NCI-H187 treated with DMSO at 0.1 percent for 48 hours (cell line): ENCODE data around the gene HTT.
"Not testable (repeated sequence)": the region's sequence is repeated elsewhere in the genome, so short reads cannot be mapped to it uniquely, and the experiment has no call there.

Source experiments
- DNase-seq: peaks from one replicate; lab custom pipeline; 2025; lab: John Stamatoyannopoulos, UW

The HTT gene

GRCh38 chr4:3046162-3046561, 28.3 kb upstream of the HTT start:
- DNase-seq, result no peak

GRCh38 chr4:3046623-3047022, 27.9 kb upstream of the HTT start:
- no peak for DNase-seq

- DNase-seq, result peak; percentile 38
Measured at GRCh38 chr4:3047464-3048286, 26.8 kb upstream of the HTT start.

GRCh38 chr4:3051141-3051897, 23.2 kb upstream of the HTT start:
- DNase-seq, result not testable (repeated sequence)

- no peak for DNase-seq
Measured at GRCh38 chr4:3054169-3054759, 20.2 kb upstream of the HTT start.

- DNase-seq, result no peak
Measured at GRCh38 chr4:3059943-3060342, 14.5 kb upstream of the HTT start.

GRCh38 chr4:3060946-3061345, 13.5 kb upstream of the HTT start:
- DNase-seq, result no peak

- DNase-seq, result no peak
Measured at GRCh38 chr4:3062471-3062870, 12.0 kb upstream of the HTT start.

GRCh38 chr4:3065551-3065950, 8.9 kb upstream of the HTT start:
- DNase-seq, result no peak

GRCh38 chr4:3066836-3067400, 7.6 kb upstream of the HTT start:
- DNase-seq, result no peak

GRCh38 chr4:3067473-3068001, 6.9 kb upstream of the HTT start:
- DNase-seq, result no peak

- DNase-seq, result no peak
Measured at GRCh38 chr4:3069661-3070199, 4.8 kb upstream of the HTT start.

- no peak for DNase-seq
Measured at GRCh38 chr4:3070709-3071500, 3.6 kb upstream of the HTT start.

GRCh38 chr4:3071811-3072210, 2.7 kb upstream of the HTT start:
- no peak for DNase-seq

GRCh38 chr4:3073158-3074077, 1.1 kb upstream of the HTT start:
- DNase-seq, result no peak

- DNase-seq, result no peak
Measured at GRCh38 chr4:3074846-3075651, 568 bp downstream of the HTT start.

- no peak for DNase-seq
Measured at GRCh38 chr4:3075652-3075981, 1.1 kb downstream of the HTT start.

- no peak for DNase-seq
Measured at GRCh38 chr4:3077796-3078195, 3.3 kb downstream of the HTT start.

GRCh38 chr4:3079694-3080123, 5.2 kb downstream of the HTT start:
- no peak for DNase-seq
